Measurements from ENCODE around the gene IL5. TPM values are rescaled to one million over a fixed set of nuclear protein-coding genes. Genes with fewer than 3 reads are reported as not detected.

Gene IL5
- total and polyA plus RNA-seq, 2 of the 13 experiments (the other 11 are each of a cell fraction or from before 2014, with no cell fraction given), result not detected

Other genes with a start within 250 kb of the IL5 start
- gene SLC22A4, start 249.1 kb downstream of the IL5 start, total RNA-seq (2016; rRNA removed; fragmentation: Illumina TruSeq; extraction: Trizol), result 0.62 and 0.83 TPM in 2 replicates
- 0.33 and 0.56 TPM in 2 replicates for gene SLC22A4, start 249.1 kb downstream of the IL5 start, polyA plus RNA-seq (2011; rRNA removed)
- gene SLC22A5, start 173.8 kb downstream of the IL5 start, total RNA-seq (2016; rRNA removed; fragmentation: Illumina TruSeq; extraction: Trizol), result 4.0 and 7.1 TPM in 2 replicates
- gene SLC22A5, start 173.8 kb downstream of the IL5 start, polyA plus RNA-seq (2011; rRNA removed), result 15.1 and 17.1 TPM in 2 replicates
- 5.8 and 8.8 TPM in 2 replicates for gene IRF1, start 52.7 kb downstream of the IL5 start, total RNA-seq (2016; rRNA removed; fragmentation: Illumina TruSeq; extraction: Trizol)
- 4.1 and 4.4 TPM in 2 replicates for gene IRF1, start 52.7 kb downstream of the IL5 start, polyA plus RNA-seq (2011; rRNA removed)
- gene RAD50, start 13.5 kb upstream of the IL5 start, total RNA-seq (2016; rRNA removed; fragmentation: Illumina TruSeq; extraction: Trizol), result 23.4 and 40.1 TPM in 2 replicates
- gene RAD50, start 13.5 kb upstream of the IL5 start, polyA plus RNA-seq (2011; rRNA removed), result 13.6 and 19.2 TPM in 2 replicates
- not detected in 2 replicates for gene IL13, start 114.7 kb upstream of the IL5 start, total RNA-seq (2016; rRNA removed; fragmentation: Illumina TruSeq; extraction: Trizol)
- gene IL13, start 114.7 kb upstream of the IL5 start, polyA plus RNA-seq (2011; rRNA removed), result 0.05 TPM in 1 of 2 replicates, not detected in the other
- not detected in 2 replicates for gene IL4, start 130.5 kb upstream of the IL5 start, total RNA-seq (2016; rRNA removed; fragmentation: Illumina TruSeq; extraction: Trizol)
- gene IL4, start 130.5 kb upstream of the IL5 start, polyA plus RNA-seq (2011; rRNA removed), result not detected in 2 replicates
- 8.4 and 11.3 TPM in 2 replicates for gene KIF3A, start 194.0 kb upstream of the IL5 start, total RNA-seq (2016; rRNA removed; fragmentation: Illumina TruSeq; extraction: Trizol)
- 2.3 TPM in 2 replicates for gene KIF3A, start 194.0 kb upstream of the IL5 start, polyA plus RNA-seq (2011; rRNA removed)
- not detected in 2 replicates for gene CCNI2, start 203.9 kb upstream of the IL5 start, total RNA-seq (2016; rRNA removed; fragmentation: Illumina TruSeq; extraction: Trizol)
- gene CCNI2, start 203.9 kb upstream of the IL5 start, polyA plus RNA-seq (2011; rRNA removed), result 0.03 TPM in 1 of 2 replicates, not detected in the other
- gene SEPTIN8, start 233.7 kb upstream of the IL5 start, total RNA-seq (2016; rRNA removed; fragmentation: Illumina TruSeq; extraction: Trizol), result 49.9 and 50.7 TPM in 2 replicates
- gene SEPTIN8, start 233.7 kb upstream of the IL5 start, polyA plus RNA-seq (2011; rRNA removed), result 41.4 and 52.4 TPM in 2 replicates

Measured in HepG2 (cell line).